NCI-H774 (cell line): Measurements from ENCODE around the gene DYRK2.

Experiments
- DNase-seq: peaks from one replicate; lab custom pipeline; 2025; lab: John Stamatoyannopoulos, UW

Gene DYRK2

DNA sequence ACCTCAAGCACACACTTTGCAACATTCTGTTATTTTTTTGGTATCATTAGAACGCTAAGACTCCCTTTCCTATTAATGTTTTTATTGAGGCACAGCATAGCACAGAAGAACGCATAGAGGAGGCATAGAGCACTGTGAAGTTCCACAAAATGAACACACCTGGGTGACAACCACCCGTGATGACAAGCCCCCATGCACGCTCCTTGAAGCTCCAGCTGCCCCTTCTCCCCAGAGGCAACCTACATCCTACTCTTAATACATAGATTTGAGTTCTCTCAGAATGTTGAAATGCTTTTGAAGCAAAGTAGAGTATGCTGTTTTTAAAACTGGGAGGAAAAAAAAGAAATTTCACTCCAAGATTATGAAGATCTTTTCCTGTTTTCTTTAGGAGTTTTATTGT is 55.5 kb downstream of the DYRK2 start:
- no peak for DNase-seq

- no peak for DNase-seq
Observed at GRCh38 chr12:67705394-67706370, 57.1 kb downstream of the DYRK2 start.

- DNase-seq, result no peak
Observed at GRCh38 chr12:67709367-67709954, 60.9 kb downstream of the DYRK2 start.

- DNase-seq, result no peak
Observed at GRCh38 chr12:67710582-67710981, 62.0 kb downstream of the DYRK2 start.

- DNase-seq, result no peak
Observed at GRCh38 chr12:67712011-67712410, 63.5 kb downstream of the DYRK2 start.

DNA sequence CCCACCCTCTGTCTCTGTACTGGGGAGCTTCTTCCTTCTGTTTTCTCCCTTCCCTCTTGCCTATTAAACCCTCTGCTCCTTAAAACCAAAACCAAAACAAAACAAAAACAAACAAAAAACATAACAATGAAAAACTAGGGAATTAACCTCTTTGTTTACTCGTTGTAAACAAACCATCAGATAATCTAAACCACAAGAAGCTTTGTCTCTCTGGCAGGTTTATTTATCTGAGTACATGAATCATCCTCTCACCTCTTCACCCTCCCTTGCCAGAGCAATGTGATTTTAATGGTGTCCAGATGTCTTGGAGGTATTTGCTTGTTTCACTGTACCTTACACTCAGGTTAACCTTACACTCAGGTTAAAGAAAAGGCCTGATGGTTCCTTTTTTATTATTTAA is 66.1 kb downstream of the DYRK2 start:
- peak; percentile 51 for DNase-seq
